A204.1 (cell line): ENCODE results near the gene NWD2.

Source experiments
- FAIRE-seq: peaks from 2 replicates; lab custom pipeline; 2012; peaks lifted over from hg19 to GRCh38; lab: Jason Lieb, UNC

Gene NWD2

DNA sequence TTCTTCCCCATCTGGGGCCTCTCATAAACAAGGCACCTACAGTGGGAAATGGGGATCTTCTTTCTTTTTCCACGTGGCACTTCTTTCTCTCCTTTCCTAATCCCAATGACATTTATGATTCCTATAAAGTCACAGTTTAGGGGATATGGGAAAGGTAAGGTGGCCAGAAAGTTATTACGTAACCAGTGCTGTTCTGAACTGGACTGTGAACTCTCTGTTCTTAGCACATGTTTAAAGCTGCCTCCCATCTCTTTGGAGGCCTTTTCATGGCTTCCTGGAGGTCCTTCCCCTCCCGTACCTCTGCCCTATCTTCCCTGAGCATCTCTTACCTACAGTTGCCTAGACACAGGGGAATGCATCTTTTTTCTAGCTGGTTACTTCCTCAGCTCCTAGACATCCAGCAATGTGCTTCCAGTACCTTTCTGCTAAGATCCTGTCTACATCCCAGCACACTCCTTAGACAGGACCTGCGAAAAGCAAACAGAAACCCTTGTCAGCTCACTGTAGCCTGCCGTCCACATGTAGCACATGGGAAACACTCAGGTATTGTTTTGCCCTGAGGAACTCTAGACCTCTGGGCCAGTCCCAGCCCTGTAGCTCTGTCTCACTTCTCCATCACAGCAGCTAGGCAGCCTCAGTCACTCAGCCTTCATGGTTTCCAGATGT lies 195.4 kb downstream of the NWD2 start:
- FAIRE-seq, result no peak

DNA sequence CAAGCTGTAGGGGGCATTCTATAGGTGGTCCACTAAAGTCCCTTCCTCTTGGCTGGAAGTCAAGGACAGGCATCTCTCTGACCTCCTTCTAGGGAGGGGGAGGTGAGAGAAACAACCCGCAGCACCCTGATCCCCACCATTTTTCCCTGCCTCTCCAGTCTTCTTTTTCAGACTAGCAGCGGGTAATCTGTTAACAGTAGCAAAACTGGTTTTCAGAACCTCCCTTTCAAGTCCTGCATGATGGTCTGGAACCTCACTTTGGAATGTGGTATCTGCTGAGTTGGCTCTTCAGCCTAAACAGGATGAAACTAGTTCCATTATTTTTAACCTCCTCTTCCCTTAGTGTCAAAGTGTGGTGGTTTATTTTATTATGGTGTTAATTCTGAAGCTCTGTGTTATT lies 196.0 kb downstream of the NWD2 start:
- FAIRE-seq, result no peak

DNA sequence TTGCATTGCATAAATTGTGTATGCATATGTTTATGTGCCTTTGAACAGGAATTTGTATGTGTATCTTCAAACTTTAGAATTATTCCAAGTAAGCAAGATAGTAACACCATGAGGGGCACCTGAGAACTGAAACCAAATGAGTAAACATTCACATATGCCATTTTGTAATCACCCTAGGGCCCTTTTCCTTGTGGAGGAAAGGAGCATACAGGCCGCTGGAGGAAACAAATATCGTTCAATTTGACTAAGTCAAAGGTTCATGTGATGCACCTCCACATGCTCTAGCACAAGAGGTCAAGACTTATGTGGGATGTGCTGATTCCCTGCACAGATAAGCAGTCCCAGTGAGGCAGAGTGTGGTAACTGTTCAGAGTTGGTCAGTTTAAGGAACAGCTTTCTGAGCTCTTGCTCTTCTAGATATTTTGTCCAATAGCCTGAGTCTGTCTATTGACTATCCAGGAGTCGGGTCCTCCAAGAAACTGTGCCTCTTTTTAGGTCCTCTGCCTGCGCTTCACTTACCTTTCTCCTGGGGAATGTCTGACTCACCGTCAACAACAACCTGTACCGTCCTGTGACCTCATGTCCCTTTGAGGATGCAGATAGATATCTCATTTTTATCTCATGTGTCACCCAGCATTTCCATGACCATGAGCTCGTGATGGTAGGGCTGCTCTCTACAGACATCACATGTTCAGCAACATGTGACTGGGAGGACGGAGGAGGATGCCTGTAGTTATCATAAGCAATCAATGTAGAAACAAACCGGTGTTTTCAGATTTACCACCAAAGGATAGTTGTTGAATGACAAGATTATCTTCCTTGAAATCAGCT lies 196.9 kb downstream of the NWD2 start:
- no peak for FAIRE-seq

DNA sequence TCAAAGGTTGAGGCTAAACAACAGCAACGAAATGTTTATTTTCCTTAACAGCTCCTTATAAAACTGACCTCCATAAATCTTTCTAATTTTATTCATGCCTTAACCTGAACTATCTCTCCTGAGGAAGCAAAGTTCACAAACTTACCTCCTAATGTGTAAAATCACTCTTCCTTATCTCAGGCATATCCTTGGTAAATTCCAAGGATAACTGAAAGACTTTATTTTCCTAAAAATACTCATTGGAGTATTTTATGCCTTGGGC lies 197.4 kb downstream of the NWD2 start:
- FAIRE-seq, result no peak

DNA sequence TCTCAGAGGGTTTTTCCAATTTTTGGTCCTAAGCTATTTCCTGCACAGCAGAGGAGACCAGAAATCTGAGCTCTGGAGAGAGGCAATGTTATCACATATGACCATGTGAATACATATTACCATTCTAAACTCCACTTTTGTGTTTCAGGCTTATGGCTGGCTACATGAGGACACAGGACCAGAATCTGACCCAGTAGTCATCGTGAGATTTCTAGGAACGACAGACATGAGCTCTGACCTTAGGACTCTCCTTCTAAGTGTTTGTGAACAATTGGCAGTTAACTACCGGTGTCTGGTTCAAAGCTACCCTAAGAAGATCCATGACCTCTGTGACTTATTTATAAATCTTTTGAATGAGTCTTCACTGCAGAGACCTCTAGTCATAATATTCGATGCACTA lies 198.6 kb downstream of the NWD2 start:
- FAIRE-seq, result no peak

DNA sequence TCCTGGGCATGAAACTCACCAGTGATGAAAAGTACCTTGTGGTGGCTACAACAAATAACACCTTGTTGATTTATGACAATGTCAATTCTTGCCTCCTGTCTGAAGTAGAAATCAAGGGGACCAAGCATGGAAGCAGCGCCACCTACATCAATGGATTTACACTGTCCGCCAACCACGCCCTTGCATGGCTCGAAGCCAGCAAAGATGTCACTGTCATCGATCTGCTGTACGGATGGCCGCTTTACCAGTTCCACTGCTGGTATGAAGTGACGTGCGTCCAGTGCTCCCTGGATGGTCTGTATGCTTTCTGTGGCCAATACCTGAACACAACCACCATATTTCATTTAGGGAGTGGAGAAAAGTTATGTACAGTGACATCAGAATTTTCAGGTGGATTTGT lies 200.5 kb downstream of the NWD2 start:
- no peak for FAIRE-seq

DNA sequence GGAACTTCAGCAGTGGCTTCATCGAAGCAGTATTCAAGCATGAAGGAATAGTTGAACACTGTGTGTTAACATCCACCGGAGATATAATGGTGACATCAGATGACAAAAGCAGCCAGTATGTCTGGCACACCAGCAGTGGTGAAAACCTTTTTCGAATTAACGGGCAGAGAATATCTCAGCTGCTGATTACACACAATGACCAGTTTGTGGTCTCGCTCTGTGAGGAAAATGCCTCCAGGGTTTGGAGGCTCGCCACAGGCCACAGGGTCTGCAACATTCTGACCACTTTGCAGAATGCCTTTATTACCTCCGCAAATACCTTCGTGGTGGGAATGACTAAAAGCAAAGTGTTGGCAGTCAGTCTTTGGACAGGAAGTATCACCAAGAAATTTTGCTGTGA lies 201.5 kb downstream of the NWD2 start:
- no peak for FAIRE-seq

DNA sequence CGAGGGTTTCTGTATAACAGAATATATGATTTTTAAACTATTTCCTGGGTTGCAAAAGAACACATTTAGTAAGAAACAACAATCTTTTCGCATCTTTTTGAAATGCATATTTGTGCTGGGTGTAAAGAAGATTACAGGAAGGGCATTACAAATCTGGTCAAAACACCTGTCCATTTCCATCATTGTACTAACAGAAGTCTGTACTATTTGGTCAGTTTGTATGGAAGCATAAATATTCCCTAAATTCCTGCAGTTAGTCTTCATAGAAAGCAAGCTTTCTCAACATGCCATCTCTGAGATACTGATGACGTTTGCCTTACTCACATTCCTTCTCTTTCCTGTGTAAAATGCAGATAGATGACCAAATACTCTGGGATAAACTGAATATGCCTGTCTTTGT lies 203.3 kb downstream of the NWD2 start:
- no peak for FAIRE-seq

DNA sequence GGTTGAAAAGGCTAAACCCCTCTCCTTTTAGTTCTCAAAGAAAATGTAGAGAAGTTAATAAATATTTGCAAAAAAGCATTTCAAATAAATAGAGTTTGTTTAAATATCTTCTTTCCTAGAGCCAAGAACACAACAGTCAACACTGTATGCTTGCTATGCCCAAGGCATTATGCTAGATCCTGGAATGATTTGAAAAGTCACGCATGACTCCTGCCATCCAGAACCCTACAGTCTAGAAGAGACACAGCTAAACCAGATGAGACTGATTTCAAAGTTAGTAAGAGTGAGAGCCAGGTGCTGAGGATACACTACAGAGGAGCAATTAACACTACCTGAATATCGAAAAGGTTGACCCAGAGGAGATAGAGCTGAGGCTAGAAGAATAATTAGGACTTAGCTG lies 205.8 kb downstream of the NWD2 start:
- no peak for FAIRE-seq

DNA sequence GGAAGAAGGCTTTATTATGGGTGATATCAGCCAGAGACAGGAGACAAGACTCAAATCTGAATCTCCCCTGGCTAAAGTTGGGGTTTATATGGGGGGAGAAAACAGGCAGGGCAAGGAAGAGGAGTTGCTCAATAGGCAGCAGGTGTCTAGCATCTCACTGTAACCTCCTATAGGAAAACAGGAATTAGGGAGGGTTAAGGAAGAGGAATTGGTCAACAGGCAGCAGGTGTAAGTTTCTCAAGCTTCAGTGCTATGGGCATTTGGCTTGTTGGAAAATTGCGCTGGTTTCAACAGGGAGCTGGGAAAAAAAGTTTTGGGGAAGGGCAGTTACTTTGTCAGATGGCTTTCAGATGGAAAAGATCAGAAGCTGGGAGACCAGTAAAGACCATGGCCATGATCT lies 206.4 kb downstream of the NWD2 start:
- no peak for FAIRE-seq

DNA sequence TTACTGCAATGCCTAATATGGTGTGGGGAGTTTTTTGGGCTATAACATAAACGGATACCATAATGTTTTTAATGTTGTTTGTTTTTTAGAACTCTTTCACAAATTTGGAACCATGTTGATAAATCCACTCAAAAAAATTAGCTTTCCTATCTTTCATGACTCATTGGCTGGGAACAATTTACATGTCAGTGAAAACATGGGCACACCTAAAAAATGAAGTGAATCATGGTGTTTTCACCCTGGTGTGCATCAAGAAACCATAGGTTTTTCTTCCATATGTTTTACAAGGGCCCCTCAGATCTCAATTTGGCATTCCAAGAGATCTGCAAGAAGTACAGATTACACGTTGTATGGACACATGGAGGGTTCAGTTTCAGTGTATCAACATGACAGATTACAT lies 207.1 kb downstream of the NWD2 start:
- FAIRE-seq, result no peak

DNA sequence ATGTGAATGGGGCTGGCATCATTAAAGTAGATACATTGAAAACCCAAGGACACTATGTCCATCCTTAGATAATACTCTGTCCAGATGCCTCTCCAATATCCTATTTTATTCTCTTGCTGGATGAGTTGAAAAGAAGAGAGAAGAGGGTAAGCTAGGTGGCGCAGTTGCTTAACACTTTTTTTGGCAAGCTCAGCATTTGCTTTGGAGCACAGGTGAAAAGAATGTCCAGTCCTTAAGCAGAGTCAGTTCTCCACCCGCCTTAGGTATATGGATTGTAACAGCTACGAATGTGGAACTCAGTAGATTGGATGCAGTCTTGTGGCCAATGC lies 208.4 kb downstream of the NWD2 start:
- peak; percentile 16 for FAIRE-seq

DNA sequence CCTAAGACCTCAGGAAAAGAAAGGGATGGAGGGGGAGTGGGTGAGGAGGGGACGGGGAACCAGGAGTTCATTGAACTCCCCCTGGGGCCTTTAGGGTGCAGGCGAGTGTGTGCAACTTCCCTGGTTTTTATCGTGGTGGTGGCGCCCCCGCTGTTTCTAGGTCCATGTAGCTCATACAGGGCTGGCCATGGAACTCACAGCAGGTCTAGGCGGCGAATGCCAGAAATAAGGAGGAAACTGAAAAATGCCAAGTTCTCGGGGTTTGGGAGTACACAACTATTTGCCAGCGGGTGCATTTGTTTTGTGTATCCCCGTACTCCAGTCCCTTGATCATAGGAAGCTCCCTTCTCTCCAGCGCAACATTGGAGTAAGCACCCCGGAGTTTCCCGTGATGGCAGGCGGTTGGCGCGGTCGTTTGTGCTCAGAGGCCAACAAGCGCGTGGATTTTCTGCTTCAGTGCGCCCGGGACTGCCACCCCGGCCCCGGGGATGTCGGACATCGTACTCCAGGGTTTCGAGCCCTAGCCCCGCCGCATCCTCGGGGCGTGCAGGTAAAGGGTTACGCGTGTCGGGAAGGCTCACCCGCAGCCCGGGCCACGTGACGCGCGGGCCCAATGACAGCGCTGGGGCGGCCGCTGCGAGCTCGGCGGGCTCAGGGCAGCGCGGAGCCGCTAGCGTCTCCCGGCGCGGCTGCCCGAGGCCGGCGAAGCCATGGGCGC lies 208.9 kb downstream of the NWD2 start:
- FAIRE-seq, result no peak

DNA sequence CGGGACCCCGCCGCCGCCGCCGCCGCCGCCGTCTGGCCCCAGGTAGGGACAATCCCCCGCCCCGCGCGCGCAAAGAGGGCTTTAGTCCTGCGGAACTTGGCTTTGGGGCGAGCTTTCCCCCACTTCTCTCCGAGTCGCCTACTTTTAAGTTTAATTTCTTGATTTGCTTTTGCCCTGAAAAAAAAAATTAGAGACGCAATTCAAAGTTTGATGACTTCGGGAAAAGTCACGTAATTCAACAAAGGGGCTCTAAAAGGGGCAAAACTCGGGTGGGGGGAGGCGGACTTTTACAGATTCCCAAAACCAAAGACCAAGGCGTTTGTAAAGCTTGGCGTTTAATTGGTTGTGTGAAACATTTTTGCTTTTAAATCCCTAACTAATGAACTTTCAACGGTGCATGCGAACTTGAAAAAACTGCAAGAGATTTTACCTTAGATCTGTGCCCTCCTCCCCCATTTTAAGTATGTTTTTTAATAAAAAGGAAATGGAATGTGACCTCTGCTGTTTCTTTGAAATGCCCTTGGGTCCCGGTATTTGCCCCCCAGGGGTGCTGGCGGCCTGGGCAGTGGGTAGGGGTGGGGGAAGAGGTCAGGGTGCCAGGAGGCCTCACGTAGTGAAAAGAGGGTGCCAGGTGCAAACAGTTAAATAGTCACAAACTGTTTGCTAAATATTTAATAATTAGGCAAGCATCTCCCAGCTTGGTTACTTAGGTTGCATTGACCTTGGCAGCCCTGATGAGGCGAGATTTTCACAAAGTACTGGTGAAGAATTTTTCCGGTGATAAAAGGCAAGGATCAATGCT lies 209.7 kb downstream of the NWD2 start:
- no peak for FAIRE-seq

DNA sequence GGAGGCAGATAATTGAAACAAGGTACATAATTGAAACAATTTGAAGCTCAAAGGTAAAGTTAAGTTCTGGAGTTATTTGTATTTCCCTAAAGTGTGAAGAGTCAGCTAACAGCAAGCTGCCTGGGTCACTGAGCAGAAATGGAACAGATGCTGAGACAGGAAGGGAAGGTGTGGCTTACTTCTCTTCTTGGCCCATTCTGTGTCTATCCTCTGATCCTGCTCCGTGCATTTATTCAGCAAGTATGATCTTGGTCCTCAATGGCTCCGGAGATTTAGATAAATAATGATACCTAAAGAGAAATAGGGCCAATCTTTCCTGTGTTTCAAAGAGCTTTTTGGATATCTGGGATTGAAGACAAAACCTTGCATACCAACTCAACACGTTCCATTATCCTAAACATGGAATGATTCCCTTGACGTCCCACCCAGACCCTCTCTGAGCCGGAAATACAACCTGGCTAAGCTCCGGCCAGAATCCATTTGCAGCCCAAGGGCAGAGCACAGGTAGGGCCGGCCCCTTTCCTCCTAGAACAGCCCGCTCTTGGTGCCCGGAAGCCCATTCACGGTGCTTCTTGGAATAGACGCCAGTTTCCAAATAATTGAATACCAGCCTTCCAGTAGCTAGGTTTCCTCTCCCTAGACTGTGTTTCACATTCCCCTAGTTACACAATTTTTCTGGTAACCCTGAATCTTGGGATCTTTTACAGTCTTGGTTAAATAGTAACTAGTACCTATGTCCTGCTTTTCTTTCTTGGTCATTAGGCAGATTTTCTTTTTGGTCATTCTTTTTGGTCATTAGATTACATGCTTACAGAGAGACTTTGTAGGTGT lies 211.0 kb downstream of the NWD2 start:
- FAIRE-seq, result no peak

DNA sequence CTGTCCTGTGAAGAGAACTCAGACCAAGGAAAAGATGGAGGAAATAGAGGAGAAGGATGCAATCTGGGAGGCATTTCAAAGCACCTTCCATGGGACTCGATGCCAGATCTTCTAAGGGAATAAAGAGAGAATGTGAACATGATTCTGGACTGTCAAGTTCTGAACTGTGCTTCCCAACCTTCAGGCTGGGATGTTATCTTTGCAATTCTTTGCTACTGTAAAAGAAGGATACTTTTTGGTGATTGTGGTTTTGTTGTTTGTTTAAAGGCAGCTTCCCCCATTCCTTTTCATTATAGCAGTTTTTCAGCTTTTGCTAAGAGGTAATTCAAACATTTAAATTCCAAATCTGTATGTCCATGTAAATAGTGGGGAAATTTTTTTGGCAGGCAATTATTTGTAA lies 217.3 kb downstream of the NWD2 start:
- no peak for FAIRE-seq

DNA sequence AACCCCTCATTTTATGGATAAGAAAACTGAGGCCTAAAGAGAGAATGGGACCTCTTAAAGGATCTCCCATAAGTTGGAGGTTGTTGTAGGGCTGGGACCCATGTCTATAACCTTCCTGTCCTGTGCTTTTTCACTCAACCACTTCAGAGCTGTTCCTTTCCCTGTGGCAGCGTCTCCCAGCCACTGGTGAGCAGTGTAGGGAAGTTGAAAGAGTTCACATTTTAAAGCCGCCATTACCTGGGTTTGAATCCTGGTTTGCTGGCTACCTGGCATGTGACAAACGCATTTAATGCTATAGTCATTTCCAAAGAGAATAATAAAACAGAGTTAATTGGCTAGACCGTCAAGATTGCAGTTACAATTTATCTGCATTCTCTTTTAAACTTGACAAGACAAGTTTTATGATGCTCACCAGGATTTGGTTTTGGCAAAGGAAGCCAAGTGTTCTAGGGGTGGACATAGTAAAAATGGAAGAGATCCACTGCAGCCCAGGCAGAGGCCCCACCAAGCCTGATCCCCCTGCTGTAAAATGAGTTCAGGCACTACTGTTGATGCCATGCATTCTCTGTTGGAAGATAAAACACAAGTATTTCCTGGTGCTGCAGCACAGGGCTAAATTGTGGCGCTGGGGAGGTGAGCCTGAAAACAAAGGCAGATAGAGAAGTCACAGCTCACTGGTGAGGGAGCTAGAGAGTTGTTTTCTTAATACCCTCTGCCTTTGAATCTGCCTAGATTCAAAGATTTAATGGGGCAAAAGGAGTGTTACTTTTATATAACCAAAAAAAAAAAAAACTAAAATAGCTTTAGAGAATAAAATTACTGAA lies 218.7 kb downstream of the NWD2 start:
- FAIRE-seq, result no peak

DNA sequence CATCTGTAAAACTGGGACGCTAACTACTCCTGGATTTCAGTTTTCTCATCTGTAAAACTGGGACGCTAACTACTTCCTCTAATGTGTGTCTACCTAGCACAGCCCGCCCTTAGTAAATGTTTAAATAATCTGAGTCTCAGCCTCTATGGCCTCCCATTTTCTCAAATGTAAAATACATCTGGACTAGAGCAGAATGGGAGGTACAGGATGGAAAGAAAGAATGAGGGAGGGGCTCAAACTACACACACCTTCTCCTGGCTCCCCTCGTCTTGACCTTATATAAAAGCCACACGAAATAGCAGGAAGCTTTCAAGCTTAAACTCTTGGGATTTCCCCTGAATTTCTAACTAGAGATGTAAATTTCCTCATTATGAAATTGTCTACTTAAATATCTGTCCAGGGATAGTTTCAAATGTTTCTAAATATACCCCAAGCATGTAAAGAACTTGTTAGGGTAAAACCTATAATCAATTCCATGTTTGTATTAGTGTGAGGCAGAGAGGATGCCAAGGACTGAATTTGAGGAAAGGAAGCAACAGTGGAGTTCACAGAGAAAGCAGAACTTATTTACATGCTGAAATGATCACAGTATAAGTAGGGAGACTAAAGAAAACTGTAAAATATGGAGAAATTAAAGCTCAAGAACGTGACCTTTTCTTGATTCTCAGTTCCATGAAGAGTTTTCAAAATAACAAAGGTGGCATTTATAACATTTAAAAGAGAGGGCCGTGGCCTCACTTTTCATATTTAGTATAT lies 220.0 kb downstream of the NWD2 start:
- FAIRE-seq, result no peak

DNA sequence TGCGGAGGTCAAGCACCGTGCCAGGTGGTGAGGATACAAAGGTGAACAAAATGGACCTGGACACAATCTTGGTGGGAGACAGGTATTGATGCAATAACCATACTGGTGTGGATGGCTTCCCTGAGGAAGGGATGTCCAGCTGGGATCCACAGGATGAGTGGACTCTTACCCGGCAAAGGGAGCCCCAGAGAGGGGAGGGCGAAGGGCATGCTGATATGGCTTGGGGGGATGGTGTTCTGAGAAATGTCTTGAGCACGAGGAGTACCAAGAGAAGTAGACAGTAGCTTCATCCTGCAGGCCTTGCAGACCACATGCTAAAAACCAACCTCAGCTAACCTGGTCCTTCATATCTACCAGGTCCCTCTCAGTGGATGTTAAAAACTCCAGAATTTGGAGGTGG lies 220.8 kb downstream of the NWD2 start:
- no peak for FAIRE-seq

DNA sequence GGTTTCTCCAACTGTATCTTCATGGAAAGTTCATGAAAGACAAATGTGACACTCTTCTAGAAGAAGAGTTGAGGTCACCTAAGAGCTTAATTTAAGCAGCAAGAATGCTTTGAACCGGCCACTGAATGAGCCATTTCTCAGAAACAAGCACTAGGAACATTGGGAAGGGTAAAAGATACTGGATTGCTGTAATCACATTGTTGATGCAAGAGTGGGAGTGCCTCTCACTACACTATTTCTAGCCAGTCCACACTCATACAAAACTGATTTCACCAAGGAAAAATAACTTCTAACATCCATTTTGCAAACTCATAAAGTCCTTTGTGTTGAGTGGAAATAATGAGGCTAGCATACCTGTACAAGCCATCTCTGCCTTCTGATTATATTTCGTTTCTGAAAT lies 221.3 kb downstream of the NWD2 start:
- FAIRE-seq, result no peak

DNA sequence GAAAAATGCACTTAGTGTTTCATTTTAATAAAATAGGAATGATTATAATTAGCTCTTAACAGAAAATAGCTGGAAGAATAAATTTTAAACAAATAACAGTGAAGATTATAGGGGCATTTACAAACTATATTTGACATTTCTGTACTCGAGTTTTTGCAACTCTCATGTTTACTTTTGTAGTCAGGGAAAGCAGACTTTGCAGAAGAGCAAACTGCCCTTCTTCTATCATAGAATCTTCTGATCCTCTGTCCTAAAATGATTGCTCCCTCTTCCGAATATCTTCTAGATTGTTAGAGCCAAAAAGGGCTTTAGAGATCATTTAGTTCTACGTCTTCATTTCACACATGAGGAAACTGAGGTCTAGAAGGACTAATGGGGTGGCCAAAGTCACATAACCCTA lies 222.7 kb downstream of the NWD2 start:
- no peak for FAIRE-seq
